Measurements from ENCODE around the gene INO80B. TPM values are rescaled to one million over a fixed set of nuclear protein-coding genes. Genes with fewer than 3 reads are reported as not detected.

Gene INO80B
- total and polyA plus RNA-seq, 2 of the 8 experiments (the other 6 are each of a cell fraction or from before 2014, with no cell fraction given), result 3.9 to 18.5 TPM

GRCh38 chr2:74444498-74445318 lies 10.2 kb upstream of the INO80B start:
- H2BK12ac ChIP-seq (ENCODE audit: low read depth, low read length), result no peak overlapping the region
- peaks cover 0 to 6% of the 10 kb centered on the region in 2 experiments; a peak in 2 of 4 replicates for H3K79me2 ChIP-seq (ENCODE audit: control insufficient read depth in 1 of 2, insufficient read depth in 2 of 2, low read length in 2 of 2)
- no peaks in the 10 kb centered on the region; a peak in 2 of 7 replicates for H3K27me3 ChIP-seq (replicated peaks in 1 of 4; ENCODE audit: control insufficient read depth in 3 of 4, extremely low read depth in 1 of 4, insufficient read depth in 3 of 4, low read length in 3 of 4)
- no peaks in the 10 kb centered on the region for H3K9me3 ChIP-seq (ENCODE audit: insufficient read depth in 2 of 2, low read depth in 1 of 2, low read length in 1 of 2)
- H4K20me1 ChIP-seq (replicated peaks in 1 of 2; ENCODE audit: control insufficient read depth in 1 of 2, insufficient read depth in 2 of 2, low read length in 2 of 2), result no peaks in the 10 kb centered on the region
- no peak overlapping the region for H2BK120ac ChIP-seq (replicated peaks; ENCODE audit: low read depth, low read length)
- H2BK5ac ChIP-seq (ENCODE audit: low read depth, low read length), result no peak overlapping the region
- H3K36me3 ChIP-seq (ENCODE audit: control insufficient read depth in 2 of 4, insufficient read depth in 4 of 4, low read length in 3 of 4), result no peaks in the 10 kb centered on the region
- H3K79me1 ChIP-seq (ENCODE audit: low read depth, low read length), result no peaks in the 10 kb centered on the region; the same call in 1 of the 2 replicates
- no peak for FAIRE-seq
- POLR2A ChIA-PET (ENCODE audit: partially characterized antibody), result interaction anchor here (1.0 to 2.7 kb wide), 6 partner anchors 13 to 53 kb away, joined by 3 to 15 read pairs (median 4); partner anchors contain the start of gene WBP1
- H3K14ac ChIP-seq (ENCODE audit: insufficient read length), result no peak overlapping the region
- H3K23me2 ChIP-seq (ENCODE audit: low read depth, low read length), result peaks cover 6% of the 10 kb centered on the region; the same call in 1 of the 2 replicates
- no peak overlapping the region for H3K4me2 ChIP-seq (ENCODE audit: insufficient read depth in 1 of 2, low read depth in 2 of 2, low read length in 2 of 2)
- H4K5ac ChIP-seq (ENCODE audit: insufficient read length, low read depth, low read length), result no peak overlapping the region
- H3K56ac ChIP-seq (replicated peaks; ENCODE audit: insufficient read length, low read depth, low read length), result no peak overlapping the region
- no peak overlapping the region for H4K91ac ChIP-seq (replicated peaks; ENCODE audit: insufficient read length, low read length)
- DNase-seq (ENCODE audit: low read depth in 1 of 2, low spot score in 2 of 2), result no peak
- H3K4ac ChIP-seq (replicated peaks; ENCODE audit: insufficient read length, low read depth, low read length), result no peak overlapping the region
- no peak overlapping the region for H3K23ac ChIP-seq (ENCODE audit: insufficient read length)
- CTCF ChIA-PET (ENCODE audit: partially characterized antibody), result interaction anchor here (0.6 to 3.1 kb wide), 6 partner anchors 10 to 44 kb away, joined by 3 to 9 read pairs (median 4); partner anchors contain the start of gene INO80B
- H2AK5ac ChIP-seq (ENCODE audit: low read depth, low read length), result no peak overlapping the region
- H3K27ac ChIP-seq (ENCODE audit: low read depth, low read length), result no peak overlapping the region
- 77% methylated on average over 5 of the region's 5 CpGs; no CpG with 5 or more reads in 1 of the 2 experiments for WGBS, 2 experiments (ENCODE audit: extremely low coverage in 1 of 2, insufficient coverage in 1 of 2, insufficient read length in 1 of 2, insufficient replicate concordance in 2 of 2, low coverage in 1 of 2, low lambda C conversion rate in 2 of 2, missing lambda C conversion rate in 1 of 2)
- H3K18ac ChIP-seq (ENCODE audit: extremely low read depth, low read length), result no peak overlapping the region
- no peak overlapping the region for H3K4me3 ChIP-seq (ENCODE audit: extremely low read depth in 1 of 4, insufficient read depth in 2 of 4, low read depth in 3 of 4, low read length in 4 of 4)
- no peak overlapping the region for H2AFZ ChIP-seq (ENCODE audit: low read length)
- peaks cover 0 to 5% (median 2%) of the 10 kb centered on the region in 4 experiments; a peak in 4 of 7 replicates for H3K4me1 ChIP-seq (replicated peaks in 1 of 4; ENCODE audit: control insufficient read depth in 3 of 4, insufficient read depth in 4 of 4, low read length in 3 of 4)
- H2BK15ac ChIP-seq (ENCODE audit: low read length), result no peak overlapping the region
- no peak overlapping the region; the same call in 1 of the 2 replicates for H4K8ac ChIP-seq (ENCODE audit: extremely low read depth, insufficient read depth, low read length)
- H3K9ac ChIP-seq (replicated peaks in 1 of 4; ENCODE audit: extremely low read depth in 1 of 4, low read depth in 3 of 4, low read length in 3 of 4), result no peak overlapping the region
- H2BK20ac ChIP-seq (ENCODE audit: low read length), result no peak overlapping the region
- no peak for TF ChIP-seq SIRT6 (IDR thresholded peaks at IDR 0.05; ENCODE audit: low read length)
- no peak for TF ChIP-seq SIN3A (conservative IDR thresholded peaks at IDR 0.05 in 1 of 2, IDR thresholded peaks at IDR 0.05 in 1 of 2; ENCODE audit: low read depth in 1 of 2, low read length in 2 of 2)
- TF ChIP-seq POLR2AphosphoS5 (IDR thresholded peaks at IDR 0.05; ENCODE audit: low read depth, low read length), result no peak
- no peak for TF ChIP-seq POLR2A (IDR thresholded peaks at IDR 0.05; ENCODE audit: control extremely low read depth in 1 of 2, low read depth in 2 of 2, low read length in 2 of 2)
- no peak for TF ChIP-seq JUN (IDR thresholded peaks at IDR 0.05; ENCODE audit: low read depth, low read length)
- TF ChIP-seq FOSL1 (IDR thresholded peaks at IDR 0.05; ENCODE audit: insufficient read depth, low read depth, low read length), result no peak
- TF ChIP-seq CHD1 (IDR thresholded peaks at IDR 0.05; ENCODE audit: low read depth, low read length), result no peak
- no peak for TF ChIP-seq CBX5 (IDR thresholded peaks at IDR 0.05; ENCODE audit: low read depth, low read length)
- TF ChIP-seq TAF7 (optimal IDR thresholded peaks at IDR 0.05; ENCODE audit: borderline replicate concordance, low read depth, low read length), result no peak
- TF ChIP-seq TCF12 (IDR thresholded peaks at IDR 0.05; ENCODE audit: low read depth, low read length), result no peak
- TF ChIP-seq CREB1 (IDR thresholded peaks at IDR 0.05), result no peak
- no peak for TF ChIP-seq SP4 (IDR thresholded peaks at IDR 0.05; ENCODE audit: low read length)
